EH (cell line): ENCODE measurements around the gene DDO.
"Not testable (repeated sequence)": the region's sequence is repeated elsewhere in the genome, so short reads cannot be mapped to it uniquely, and the experiment has no call there.

Source experiments
- DNase-seq: peaks from one replicate; pipeline ENCODE4 v3.0.0-alpha.2; 2015; ENCODE audit warnings: low read depth

Gene DDO

GRCh38 chr6:110367825-110368224 is 47.5 kb downstream of the DDO start:
- no peak for DNase-seq

GRCh38 chr6:110366975-110367374 is 48.4 kb downstream of the DDO start:
- no peak for DNase-seq

GRCh38 chr6:110366256-110366655 is 49.1 kb downstream of the DDO start:
- DNase-seq: no peak

- no peak for DNase-seq
These were observed 50.8 kb downstream of the DDO start for GRCh38 chr6:110364364-110365105.

- DNase-seq: peak; percentile 46
These were observed 51.6 kb downstream of the DDO start for GRCh38 chr6:110363748-110364147.

- no peak for DNase-seq
These were observed 54.7 kb downstream of the DDO start for GRCh38 chr6:110360676-110361075.

GRCh38 chr6:110359556-110359955 is 55.8 kb downstream of the DDO start:
- DNase-seq: no peak

GRCh38 chr6:110358553-110359160 is 56.7 kb downstream of the DDO start:
- no peak for DNase-seq

- DNase-seq: no peak
These were observed 57.5 kb downstream of the DDO start, which contains the start of gene METTL24 for GRCh38 chr6:110357664-110358552. Gene METTL24 (minus strand): TSS chr6:110358349. CDS start chr6:110358272, 77 bp downstream.

GRCh38 chr6:110357298-110357663 is 58.1 kb downstream of the DDO start:
- DNase-seq: peak; percentile 10

- DNase-seq: no peak
These were observed 58.6 kb downstream of the DDO start for GRCh38 chr6:110356778-110357177.

GRCh38 chr6:110355727-110356126 is 59.6 kb downstream of the DDO start:
- no peak for DNase-seq

- no peak for DNase-seq
These were observed 60.4 kb downstream of the DDO start for GRCh38 chr6:110355022-110355421.

GRCh38 chr6:110354153-110354552 is 61.2 kb downstream of the DDO start:
- no peak for DNase-seq

- DNase-seq: no peak
These were observed 61.8 kb downstream of the DDO start for GRCh38 chr6:110353457-110354001.

GRCh38 chr6:110352563-110353262 is 62.7 kb downstream of the DDO start:
- no peak for DNase-seq

- DNase-seq: no peak
These were observed 63.4 kb downstream of the DDO start for GRCh38 chr6:110351986-110352385.

GRCh38 chr6:110351546-110351945 is 63.8 kb downstream of the DDO start:
- no peak for DNase-seq

- not testable (repeated sequence) for DNase-seq
These were observed 64.8 kb downstream of the DDO start for GRCh38 chr6:110350593-110350992.

GRCh38 chr6:110348961-110349690 is 66.2 kb downstream of the DDO start:
- no peak for DNase-seq

GRCh38 chr6:110345025-110345424 is 70.3 kb downstream of the DDO start:
- no peak for DNase-seq
